Thymus (tissue), 11 donors: ENCODE results near the gene ETNK2. TPM values are rescaled to one million over a fixed set of nuclear protein-coding genes. Genes with fewer than 3 reads are reported as not detected.

Experiments used
- DNase-seq, 9 donors: peaks; one replicate each; pipeline ENCODE4 v3.0.0-alpha.2; 2013; ENCODE audit warnings: low spot score in 9 of 9, low read depth in 6 of 9, missing footprints in 1 of 9
- H3K27ac ChIP-seq, 2 donors: one replicate each; pipeline ENCODE4 v1.5.1; 2013; ENCODE audit warnings: control low read depth in 1 of 2, low read depth in 1 of 2, low read length in 1 of 2, mild to moderate bottlenecking in 1 of 2, moderate library complexity in 1 of 2
- H3K27me3 ChIP-seq, 2 donors: one replicate each; pipeline ENCODE4 v1.5.1; 2013; ENCODE audit warnings: low read length in 1 of 2; ENCODE audit not compliant: control insufficient read depth in 2 of 2, insufficient read depth in 1 of 2
- H3K36me3 ChIP-seq, 2 donors: one replicate each; pipeline ENCODE4 v1.5.1; 2013; ENCODE audit warnings: low read length in 1 of 2, mild to moderate bottlenecking in 1 of 2, moderate library complexity in 1 of 2; ENCODE audit not compliant: control insufficient read depth in 2 of 2, insufficient read depth in 2 of 2
- H3K4me1 ChIP-seq, 2 donors: one replicate each; pipeline ENCODE4 v1.5.1; 2013; ENCODE audit warnings: low read length in 2 of 2; ENCODE audit not compliant: control insufficient read depth in 2 of 2, insufficient read depth in 2 of 2
- H3K4me3 ChIP-seq, 2 donors: one replicate each; pipeline ENCODE4 v1.5.1; 2013; ENCODE audit warnings: low read length in 2 of 2, control low read depth in 1 of 2, mild to moderate bottlenecking in 1 of 2
- H3K9me3 ChIP-seq, 2 donors: one replicate each; pipeline ENCODE4 v1.5.1; 2013; ENCODE audit warnings: low read length in 1 of 2, mild to moderate bottlenecking in 1 of 2; ENCODE audit not compliant: control insufficient read depth in 2 of 2, insufficient read depth in 1 of 2
- WGBS: extraction: QIAGEN DNeasy Blood & Tissue Kit; methylation state at CpG from one replicate; pipeline ENCODE4 v1.1.7; 2013; 5-methylcytosine and 5-hydroxymethylcytosine counted together
- polyA plus RNA-seq: library from polyadenylated mRNA; stranded (reverse); fragments of 200-250 nt; gene quantifications from one replicate; pipeline ENCODE4 v1.2.3, GENCODE V29; 2013
- total RNA-seq: library from RNA; stranded (reverse); fragments of 120-200 nt; gene quantifications from one replicate; pipeline ENCODE4 v1.2.4, GENCODE V29; 2013
- donor health status: healthy.

The ETNK2 gene
- total and polyA plus RNA-seq, 2 donors = 5.0 to 9.8 TPM

- 91% methylated on average over 14 of the region's 14 CpGs for WGBS
Measured at GRCh38 chr1:204143276-204144041, 8.4 kb downstream of the ETNK2 start.

DNA sequence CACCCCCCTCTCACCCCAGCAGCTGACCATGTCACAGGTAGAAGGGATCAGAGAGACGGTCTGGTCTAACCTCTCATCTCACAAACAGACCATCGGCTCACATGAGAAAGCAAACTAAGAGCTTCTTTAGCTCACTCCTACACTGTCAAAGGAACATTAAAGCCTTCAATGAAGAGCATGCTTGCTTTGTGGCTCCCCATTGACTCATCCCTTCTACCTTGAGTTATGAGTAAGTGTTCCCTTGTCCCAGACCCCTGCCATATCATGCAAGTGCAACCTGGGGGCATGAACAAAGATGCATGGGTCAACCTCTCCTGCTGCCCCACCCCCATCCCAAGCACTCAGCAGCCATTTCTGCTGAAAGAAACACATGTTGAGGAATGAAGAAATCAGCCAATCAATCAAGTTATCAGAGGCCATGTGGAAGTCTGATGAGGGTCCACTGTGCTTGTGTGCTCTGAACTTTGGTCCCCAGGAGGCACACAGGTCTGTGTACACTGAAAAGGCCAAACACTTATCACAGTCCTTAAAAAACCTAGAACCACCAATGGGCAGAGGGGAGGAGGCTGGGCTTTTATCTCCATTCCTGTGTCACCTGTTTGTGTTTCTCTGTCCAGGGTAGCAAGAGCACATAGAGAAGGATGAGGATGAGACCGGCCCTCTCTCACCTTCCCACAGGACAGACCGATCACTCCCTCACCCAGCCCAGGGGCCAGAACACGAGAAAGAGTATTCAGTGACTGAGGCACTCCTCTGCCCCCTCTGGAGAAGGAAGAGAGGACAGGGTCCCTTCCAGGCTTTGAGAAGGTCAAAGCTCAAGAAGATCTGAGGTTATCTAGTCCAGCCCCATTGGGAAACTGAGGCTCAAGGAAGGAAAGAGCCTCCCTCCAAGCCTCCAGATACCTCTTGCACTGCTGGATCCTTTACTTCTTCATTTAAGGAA, 9.5 kb downstream of the ETNK2 start:
- no peak for DNase-seq
- no peaks in the 10 kb centered on the region for H3K4me1 ChIP-seq
- 94% methylated on average over 5 of the region's 5 CpGs for WGBS
- H3K27ac ChIP-seq = no peak overlapping the region
- peaks cover 0 to 2% of the 10 kb centered on the region in 2 donors for H3K27me3 ChIP-seq
- H3K36me3 ChIP-seq = no peaks in the 10 kb centered on the region
- no peak overlapping the region for H3K4me3 ChIP-seq
- H3K9me3 ChIP-seq = no peaks in the 10 kb centered on the region

More at GRCh38 chr1:204143276-204144041, 8.4 kb downstream of the ETNK2 start:
- Histone ChIP-seq H3K9me3 (no peaks in the 10 kb centered on the region), H3K27ac (no peak overlapping the region), H3K4me3 (no peak overlapping the region), H3K36me3 (no peaks in the 10 kb centered on the region), H3K27me3 (no peaks in the 10 kb centered on the region), H3K4me1 (no peaks in the 10 kb centered on the region)
- no peak for DNase-seq

- H3K36me3 ChIP-seq = no peaks in the 10 kb centered on the region
- H3K4me1 ChIP-seq = no peaks in the 10 kb centered on the region
- no peak overlapping the region for H3K4me3 ChIP-seq
- peaks cover 0 to 2% of the 10 kb centered on the region in 2 donors for H3K27me3 ChIP-seq
- 95% methylated on average over 3 of the region's 3 CpGs for WGBS
- no peak for DNase-seq
- no peak overlapping the region for H3K27ac ChIP-seq
- no peaks in the 10 kb centered on the region for H3K9me3 ChIP-seq
Measured at GRCh38 chr1:204141131-204141530, 10.7 kb downstream of the ETNK2 start.

DNA sequence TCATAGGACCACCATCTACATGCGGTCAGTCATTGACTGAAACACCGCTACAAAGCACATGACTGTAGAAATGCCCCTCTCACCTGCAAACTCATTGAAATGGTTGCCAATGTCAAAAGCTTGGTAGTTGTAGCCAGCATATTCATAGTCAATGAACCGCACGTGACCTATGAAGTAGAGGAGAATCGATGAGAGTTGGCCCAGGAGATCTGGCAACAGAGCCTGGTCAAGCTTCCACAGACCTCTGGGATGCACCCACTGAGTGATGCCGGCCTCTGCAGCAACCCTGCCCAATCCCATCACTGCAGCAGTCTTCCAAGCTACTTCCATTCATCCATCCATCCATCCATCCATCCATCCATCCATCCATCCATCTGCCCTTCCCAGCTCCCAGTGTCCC, 11.9 kb downstream of the ETNK2 start:
- Histone ChIP-seq H3K4me1 (no peaks in the 10 kb centered on the region), H3K36me3 (no peaks in the 10 kb centered on the region), H3K27ac (no peak overlapping the region), H3K27me3 (peaks cover 0 to 2% of the 10 kb centered on the region in 2 donors), H3K9me3 (no peaks in the 10 kb centered on the region), H3K4me3 (no peak overlapping the region)
- no peak for DNase-seq
- WGBS = 98% methylated on average over 6 of the region's 6 CpGs

GRCh38 chr1:204139088-204139487, 12.8 kb downstream of the ETNK2 start:
- Histone ChIP-seq H3K9me3 (no peaks in the 10 kb centered on the region), H3K27me3 (peaks cover 0 to 2% of the 10 kb centered on the region in 2 donors), H3K27ac (no peak overlapping the region), H3K4me1 (no peaks in the 10 kb centered on the region), H3K36me3 (no peaks in the 10 kb centered on the region), H3K4me3 (no peak overlapping the region)
- 96% methylated on average over 2 of the region's 2 CpGs for WGBS
- no peak for DNase-seq

DNA sequence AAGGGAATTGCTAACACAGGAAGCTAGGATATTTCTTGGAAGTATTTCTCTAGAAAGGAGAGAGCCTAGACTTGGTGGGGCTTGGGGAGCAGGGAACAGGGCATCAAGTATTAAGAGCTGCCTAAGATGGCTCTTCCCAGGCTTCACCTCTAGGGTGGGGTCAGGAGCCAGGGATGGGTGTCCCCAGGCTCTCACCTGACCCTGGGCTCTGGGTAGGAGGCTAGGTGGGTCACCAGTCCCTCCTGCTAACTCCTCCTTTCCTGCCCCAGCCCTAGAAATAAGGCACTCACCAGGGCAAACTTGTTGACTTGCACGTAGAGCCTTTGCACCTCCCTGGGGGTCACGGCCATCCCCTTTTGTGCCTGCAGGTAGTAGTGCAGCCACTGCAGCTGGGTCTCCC, 15.0 kb downstream of the ETNK2 start:
- WGBS = 99% methylated on average over 2 of the region's 2 CpGs
- Histone ChIP-seq H3K9me3 (no peaks in the 10 kb centered on the region), H3K4me1 (no peaks in the 10 kb centered on the region), H3K27me3 (peaks cover 0 to 2% of the 10 kb centered on the region in 2 donors), H3K27ac (no peak overlapping the region), H3K36me3 (no peaks in the 10 kb centered on the region), H3K4me3 (no peak overlapping the region)
- DNase-seq = no peak

DNA sequence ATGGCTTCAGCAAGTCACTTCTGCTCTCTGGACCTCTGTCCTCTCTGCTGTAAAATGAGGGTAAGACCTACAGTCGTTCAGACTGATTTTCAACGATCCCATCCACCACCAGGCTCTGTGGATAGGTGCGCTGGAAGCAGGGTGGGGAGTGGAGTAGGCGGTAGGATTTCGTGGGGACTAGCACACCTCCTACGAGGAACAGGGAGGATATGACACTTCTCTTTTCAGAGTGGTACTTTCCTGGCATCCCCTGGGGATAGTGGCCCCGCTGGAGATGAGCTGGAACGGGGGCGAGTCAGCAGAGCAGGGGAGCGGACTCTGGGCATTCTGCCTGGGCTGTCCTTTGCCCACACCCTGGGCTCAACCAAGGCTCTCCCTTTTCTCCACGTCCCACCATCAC, 17.7 kb downstream of the ETNK2 start:
- no peaks in the 10 kb centered on the region for H3K4me1 ChIP-seq
- WGBS = 92% methylated on average over 11 of the region's 11 CpGs
- H3K4me3 ChIP-seq = no peak overlapping the region
- H3K27me3 ChIP-seq = peaks cover 0 to 11% of the 10 kb centered on the region in 2 donors
- H3K9me3 ChIP-seq = no peaks in the 10 kb centered on the region
- no peak overlapping the region for H3K27ac ChIP-seq
- H3K36me3 ChIP-seq = no peaks in the 10 kb centered on the region
- DNase-seq = no peak

DNA sequence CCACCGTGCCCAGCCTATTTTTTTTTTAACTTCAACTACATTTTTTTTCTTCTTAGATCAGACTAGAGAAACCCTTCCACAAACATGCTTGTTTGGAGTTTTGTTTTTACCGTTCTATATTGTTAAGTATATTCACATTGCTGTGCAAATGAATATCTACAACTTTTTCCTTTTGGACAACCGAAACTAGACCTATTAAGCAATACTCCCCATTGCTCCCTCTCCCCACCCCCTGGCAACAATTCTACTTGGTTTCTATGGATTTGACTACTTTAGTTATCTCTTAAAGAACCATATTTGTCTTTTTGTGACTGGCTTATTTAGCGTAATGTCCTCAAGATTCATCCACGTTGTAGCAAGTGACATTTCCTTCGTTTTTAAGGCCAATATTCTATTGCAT, 19.1 kb downstream of the ETNK2 start:
- Histone ChIP-seq H3K4me3 (no peak overlapping the region), H3K4me1 (peaks cover 0 to 6% of the 10 kb centered on the region in 2 donors), H3K27me3 (peaks cover 0 to 9% of the 10 kb centered on the region in 2 donors), H3K36me3 (no peaks in the 10 kb centered on the region), H3K9me3 (no peaks in the 10 kb centered on the region), H3K27ac (no peak overlapping the region)
- 93% methylated on average over 6 of the region's 6 CpGs for WGBS
- DNase-seq = no peak

GRCh38 chr1:204131978-204132377, 19.9 kb downstream of the ETNK2 start:
- Histone ChIP-seq H3K4me3 (no peak overlapping the region), H3K36me3 (no peaks in the 10 kb centered on the region), H3K27ac (no peak overlapping the region), H3K9me3 (no peaks in the 10 kb centered on the region), H3K27me3 (peaks cover 0 to 9% of the 10 kb centered on the region in 2 donors), H3K4me1 (peaks cover 0 to 6% of the 10 kb centered on the region in 2 donors)
- no peak for DNase-seq
- 95% methylated on average over 4 of the region's 4 CpGs for WGBS
